GM23248 (cell line): ENCODE results near the gene CDKAL1.

ENCODE experiments used
- EZH2 ChIP-seq: fragments of 200-600 bp; sonication (generic); IDR thresholded peaks from 2 replicates; pipeline ENCODE4 v1.6.1; 2018; ENCODE audit warnings: antibody characterized with exemption, mild to moderate bottlenecking; ENCODE audit not compliant: insufficient read depth, poor library complexity, severe bottlenecking
- EZH2phosphoT487 ChIP-seq: fragments of 200-600 bp; sonication (generic); IDR thresholded peaks from 2 replicates; pipeline ENCODE4 v1.6.1; 2018; ENCODE audit warnings: antibody characterized with exemption, moderate library complexity, mild to moderate bottlenecking, low read depth; ENCODE audit not compliant: insufficient read depth

DNA sequence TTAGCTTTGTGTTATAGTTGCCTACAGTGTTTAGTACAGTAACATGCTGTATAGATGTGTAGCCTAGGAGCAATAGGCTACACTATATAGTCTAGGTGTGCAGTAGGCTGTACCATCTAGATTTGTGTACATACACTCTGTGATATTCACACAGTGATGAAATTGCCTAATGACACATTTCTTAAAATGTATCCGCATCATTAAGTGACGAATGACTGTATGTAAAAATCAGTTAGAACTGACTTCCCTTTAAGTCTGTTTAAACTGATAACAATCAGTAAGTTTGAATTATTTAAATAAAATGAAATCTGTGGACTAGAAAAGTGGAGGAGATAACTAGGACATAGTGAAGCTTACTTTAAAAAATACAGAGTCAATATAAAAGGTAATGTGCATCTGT lies 176.1 kb downstream of the CDKAL1 start:
- no peak for TF ChIP-seq EZH2
- TF ChIP-seq EZH2phosphoT487 = no peak
